ENCODE results near the gene TSPAN18.
A peak's percentile ranks its signal among the peaks of the same experiment; 100 is the strongest.

TSPAN18 gene

DNA sequence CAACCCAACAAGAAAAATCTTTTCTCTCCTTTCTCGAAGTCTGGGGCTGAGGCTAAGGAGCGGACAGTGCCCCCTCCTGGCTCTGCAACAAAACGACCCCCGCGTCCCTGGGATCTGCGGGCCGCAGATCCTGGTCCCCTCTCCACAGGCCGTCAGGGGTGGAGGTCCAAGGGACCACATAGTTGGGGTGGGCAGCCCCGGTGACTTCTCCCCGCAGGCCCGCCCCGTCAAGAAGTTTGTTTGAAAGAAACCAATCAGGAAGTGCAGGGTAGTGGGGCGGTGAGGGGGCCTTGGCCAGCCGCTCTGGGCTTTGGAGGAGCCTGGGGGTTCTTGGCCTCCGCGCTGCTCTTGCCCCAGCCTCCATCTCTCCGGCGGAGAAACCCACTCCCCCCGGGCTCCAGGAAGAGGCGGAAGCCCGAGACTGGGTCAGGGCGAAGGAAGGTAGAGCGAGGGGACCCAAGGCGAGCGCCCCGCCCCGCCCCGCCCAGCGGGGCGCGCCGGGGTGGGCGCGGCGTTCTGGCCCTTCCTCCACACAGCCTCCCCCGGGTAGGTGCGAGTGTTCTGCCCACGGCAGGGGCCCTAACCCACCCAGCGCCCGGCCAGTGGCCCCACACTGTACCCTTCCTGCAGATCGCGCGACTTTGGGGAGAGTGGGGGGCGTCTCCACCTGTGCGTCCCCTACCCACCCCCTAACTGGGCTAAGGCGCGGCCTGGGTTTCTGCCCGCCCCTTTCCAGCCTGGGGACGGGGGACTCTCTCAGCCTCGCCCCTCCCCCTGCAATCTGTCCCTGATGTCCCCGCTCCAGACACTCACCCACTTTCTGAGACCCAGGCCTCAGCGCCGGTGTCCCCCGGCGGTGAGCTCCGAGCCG, 222.6 kb downstream of the TSPAN18 start:
- DNase-seq = peak; percentile 36

DNA sequence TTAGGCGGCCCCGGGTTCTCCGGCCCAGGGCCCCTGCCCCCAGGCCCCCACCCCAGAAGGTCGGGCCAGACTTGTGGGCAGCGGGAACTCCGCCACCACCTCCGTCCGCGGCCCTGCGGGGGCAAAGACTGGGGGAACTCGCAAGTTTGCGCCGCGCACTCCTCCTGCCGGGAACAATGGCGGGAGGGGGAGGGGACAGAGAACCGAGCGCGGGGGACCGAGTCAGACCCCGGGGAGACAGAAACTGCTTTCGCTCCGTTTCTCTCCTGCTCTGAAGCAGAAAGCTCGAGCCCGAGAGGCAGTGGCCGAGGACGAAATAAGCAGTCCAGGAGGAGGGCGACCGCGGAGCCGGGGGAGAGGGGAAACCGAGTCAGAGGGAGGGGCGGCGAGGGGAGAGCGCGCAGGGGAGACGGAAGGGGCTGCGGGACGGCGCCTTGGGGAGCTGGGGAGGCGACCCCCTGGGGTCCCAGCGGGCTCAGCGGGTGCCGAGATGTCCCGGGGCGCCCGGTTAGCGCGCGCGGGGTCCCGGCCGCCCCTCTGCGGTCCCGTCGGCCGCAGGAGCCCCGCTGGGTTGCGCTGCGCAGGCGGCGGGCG, 223.4 kb downstream of the TSPAN18 start:
- DNase-seq = peak; percentile 36

DNA sequence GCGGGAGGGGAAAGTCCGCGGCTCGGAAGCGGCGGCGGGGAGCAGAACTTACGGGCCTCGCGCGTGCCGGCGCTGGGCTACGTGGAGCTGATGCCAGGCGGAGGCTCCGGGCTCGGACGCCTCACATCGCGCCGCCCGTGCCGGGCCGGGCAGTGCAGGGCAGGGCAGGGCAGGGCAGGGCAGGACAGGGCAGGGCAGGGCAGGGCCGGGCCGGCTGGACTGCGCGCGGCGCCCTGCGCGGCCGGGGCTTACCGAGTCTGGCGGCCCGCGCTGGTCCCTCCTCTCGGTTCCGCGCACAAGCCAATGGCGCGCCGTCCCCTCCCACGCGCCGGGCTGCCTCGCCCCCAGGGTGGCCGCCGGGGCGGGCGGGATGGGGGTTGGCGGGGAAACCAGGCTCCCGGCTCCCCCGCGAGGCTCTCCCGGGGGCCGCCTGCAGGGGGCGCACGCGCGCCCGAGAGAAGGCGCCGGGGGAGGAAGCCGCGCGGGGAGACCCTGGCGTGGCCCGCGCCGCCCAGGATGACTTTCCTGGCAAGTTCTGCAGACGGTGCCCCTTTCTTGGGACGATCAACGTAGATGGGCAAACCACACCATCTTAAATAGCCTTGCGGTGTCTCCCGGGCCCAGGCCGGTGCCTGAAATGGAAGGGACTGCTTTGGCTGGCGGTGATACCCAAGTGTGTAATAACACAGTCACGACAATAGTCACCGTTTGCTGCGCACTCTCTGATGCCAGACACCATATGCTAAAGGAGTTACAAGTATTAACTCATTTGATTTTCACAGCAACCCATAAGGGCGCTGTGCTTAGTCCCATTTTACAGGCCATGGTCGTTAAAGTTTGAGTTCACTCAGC, 224.1 kb downstream of the TSPAN18 start, which contains the start of gene TP53I11:
TSS of gene TP53I11 (minus strand) at position 259 of the 852 bp plus-strand sequence. CDS start 12,548 bp downstream, outside the sequence.
- DNase-seq = peak; percentile 68

DNA sequence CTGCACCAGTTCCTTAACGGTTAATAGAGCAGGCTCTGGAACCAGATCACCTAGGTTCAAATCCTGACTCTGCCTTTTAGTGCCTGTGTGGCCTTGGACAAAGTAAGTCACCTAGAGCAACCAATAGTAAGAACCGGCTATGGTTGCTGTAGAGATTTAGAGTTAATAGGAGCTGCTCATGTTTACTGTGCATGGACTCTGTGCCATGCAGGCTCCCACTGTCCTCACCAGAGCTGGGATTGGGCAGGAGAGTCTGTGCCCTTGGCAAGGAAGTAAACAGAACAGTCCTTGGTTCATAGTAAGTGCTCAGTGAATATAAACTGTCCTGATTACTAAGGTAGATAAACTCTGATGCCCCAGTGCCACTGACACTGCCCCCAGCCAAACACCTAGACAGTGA, 225.3 kb downstream of the TSPAN18 start:
- DNase-seq = no peak

DNA sequence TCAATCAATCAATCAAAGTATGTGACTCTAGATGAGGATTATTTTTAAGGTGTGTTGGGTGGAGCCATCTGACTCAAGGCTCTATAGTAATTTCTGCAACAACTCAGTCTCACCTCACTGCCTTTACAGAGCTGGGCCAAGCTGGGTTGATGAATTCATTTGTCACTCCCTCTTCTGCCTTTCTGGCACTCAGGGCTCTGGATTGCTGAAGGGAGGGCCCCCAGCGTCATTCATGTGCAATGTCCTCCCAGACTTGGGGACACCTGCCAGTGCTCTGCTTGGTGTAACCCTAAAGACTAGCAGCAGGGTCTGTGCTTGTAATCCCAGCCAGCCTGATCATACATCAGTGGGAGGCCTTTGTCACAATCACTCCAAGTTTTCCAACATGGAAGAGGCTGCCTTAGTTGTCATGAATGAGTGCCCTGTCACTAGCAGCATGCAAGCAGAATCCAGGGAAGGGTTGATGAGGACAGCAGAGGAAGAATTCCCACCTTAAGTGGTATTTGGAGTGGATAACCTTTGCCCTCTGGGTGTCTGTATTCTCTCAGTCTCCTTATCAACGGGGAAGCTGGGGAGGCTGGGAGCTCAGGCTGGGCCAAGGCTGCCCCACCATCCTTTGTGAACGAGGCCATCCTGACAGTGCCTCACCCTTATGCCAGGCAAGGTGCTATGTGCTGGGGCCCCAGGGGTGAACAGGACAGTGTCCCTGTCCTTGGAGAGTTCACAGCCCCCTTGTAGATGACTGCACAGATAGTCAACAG, 225.9 kb downstream of the TSPAN18 start:
- DNase-seq = no peak

DNA sequence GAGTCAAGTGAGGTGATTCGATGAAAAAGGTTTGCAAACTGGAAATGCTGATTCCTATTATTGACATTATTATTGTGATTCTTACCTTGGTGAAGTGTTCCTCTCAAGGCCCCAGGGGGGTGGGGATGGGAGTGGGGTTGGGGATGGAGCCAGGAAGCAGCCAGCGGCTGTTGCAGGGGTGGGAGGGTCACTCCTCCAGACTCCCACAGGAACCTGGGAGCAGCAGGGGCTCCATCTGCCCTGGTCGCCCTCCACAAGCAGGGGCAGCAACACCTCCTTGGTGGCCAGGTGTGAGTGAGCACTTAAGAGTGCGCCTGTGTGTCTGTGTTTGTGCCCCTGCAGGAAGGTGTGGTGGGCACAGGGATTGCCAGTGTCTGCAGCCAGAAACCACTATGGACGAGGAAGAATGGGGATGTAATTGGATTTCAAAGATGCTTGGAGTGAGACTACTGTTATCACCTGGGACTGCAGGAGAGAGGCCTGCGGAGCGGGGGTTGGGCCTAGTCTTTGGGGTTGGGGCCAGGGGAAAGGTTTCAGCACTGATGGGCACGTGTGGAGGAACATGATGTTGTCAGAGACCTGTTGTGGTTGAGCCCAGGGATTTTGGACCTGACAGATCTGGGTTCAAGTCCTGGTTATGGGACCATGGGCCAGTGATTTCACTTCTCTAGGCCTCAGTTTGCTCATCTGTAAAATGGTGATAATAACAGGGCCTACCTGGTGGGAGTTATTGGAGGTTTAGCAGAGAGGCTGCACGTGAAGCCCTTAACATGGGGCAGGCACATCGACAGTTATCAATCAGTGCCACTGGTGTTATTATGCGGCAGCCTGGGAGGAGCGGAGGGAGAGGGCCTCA, 227.5 kb downstream of the TSPAN18 start:
- DNase-seq = peak; percentile 47

DNA sequence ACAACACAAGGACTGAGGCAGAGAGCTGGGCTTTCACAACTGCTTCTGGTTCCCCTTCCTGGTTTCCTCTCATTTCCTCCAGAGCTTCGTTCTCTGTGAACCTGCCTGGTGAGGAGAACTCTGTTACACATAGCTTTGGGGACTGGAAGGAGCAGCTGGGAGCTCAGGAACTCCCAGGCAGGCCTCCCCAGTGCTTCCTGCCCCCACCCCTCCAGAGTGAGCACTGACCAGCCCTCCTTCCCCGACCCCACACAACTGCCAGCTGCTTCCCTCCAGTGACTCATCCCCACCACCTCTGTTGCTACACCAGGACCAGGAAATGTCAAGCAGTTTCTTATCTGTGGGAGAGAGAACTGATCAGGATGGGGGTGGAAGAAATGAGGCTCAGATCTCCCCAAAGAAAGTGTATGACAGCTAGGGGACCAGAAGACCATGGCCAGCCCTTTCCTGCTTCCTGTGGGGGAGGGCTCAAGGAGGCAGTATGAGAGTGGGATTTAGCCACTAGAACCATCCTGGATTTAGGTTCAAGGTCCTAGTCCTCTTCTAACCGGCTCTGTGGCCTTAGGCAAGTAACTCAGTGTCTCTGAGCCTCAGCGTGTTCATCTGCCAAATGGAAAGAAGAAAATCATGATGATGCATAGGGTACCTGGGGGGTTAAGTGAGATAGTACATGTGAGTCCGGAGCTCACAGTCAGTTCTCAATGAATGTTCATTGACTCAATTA, 228.4 kb downstream of the TSPAN18 start:
- no peak for DNase-seq

DNA sequence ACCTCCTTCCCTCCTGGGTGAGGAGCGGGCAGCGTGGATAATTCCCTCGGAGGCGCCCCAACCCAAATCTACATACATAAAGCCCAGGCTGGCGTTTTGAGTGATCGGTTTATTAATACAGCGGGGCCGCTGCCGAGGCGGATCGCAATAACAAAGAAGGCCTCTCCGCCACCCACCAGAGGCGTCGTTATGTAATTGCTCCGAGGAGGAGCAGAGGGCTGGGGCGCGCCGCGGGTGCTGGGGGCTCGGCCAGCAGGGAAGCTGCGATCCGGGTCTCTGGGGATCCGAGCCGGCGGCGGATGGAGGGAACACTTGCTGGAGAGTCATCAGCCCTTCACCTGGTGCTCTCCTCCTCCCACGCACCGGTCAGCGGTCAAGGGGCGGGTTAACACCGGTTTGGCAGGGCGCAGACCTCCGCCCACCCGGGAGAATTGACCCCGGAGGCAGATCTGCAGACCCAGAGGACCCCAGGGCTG, 230.3 kb downstream of the TSPAN18 start:
- no peak for DNase-seq

DNA sequence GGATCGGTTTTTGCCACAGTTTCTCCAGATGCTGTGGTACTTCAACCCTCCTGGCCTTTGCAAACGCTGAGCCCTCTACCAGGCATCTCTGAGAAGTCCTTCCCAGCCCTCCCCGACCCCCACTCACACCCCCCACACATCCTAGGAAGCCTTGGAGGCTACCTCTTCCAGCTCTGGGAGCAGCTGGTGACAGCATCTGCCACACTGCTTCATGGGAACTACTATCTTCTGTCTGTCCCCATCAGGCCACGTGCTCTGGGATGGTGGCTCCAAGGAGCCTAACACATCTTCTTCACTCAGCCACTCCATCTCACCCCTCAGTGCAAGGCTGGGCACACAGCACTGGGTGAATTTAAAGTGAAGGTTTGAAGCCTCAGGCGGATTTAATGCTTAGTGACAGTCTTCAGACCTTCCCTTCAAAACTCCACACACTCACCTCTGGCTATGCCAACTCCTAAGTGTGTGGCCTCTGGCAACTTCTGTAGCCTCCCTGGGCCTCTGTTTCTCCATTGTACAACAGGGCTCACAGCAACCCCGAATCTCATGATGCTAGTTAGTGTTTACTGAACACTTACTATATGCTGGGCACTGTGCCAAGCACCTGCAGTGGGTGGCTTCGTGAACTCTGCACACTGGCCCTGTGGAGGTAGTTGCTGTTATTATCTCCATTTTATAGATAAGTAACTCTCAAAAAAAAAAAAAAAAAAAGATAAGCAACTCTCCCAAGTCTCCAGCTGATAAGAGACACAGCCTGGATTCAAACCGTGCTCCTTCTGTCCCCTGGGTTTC, 231.2 kb downstream of the TSPAN18 start:
- DNase-seq = no peak

DNA sequence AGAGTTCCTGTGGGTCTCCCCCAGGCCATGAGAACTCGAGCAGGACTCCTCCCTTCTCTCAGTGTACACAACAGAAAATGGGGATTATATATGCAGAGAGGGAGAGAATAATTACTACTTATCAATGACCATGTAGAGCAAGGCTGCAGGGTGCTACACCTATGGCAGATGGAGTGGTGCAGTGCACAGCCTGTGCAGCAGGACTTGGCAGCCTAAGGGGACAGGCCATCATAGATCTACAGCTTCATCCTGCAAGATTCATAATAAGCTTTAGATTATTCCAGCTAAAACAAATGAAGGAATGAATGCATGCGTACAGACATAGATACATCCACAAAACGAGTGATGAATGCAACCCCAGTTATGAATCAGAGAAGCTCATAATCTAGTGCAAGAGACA, 232.3 kb downstream of the TSPAN18 start:
- DNase-seq = no peak

DNA sequence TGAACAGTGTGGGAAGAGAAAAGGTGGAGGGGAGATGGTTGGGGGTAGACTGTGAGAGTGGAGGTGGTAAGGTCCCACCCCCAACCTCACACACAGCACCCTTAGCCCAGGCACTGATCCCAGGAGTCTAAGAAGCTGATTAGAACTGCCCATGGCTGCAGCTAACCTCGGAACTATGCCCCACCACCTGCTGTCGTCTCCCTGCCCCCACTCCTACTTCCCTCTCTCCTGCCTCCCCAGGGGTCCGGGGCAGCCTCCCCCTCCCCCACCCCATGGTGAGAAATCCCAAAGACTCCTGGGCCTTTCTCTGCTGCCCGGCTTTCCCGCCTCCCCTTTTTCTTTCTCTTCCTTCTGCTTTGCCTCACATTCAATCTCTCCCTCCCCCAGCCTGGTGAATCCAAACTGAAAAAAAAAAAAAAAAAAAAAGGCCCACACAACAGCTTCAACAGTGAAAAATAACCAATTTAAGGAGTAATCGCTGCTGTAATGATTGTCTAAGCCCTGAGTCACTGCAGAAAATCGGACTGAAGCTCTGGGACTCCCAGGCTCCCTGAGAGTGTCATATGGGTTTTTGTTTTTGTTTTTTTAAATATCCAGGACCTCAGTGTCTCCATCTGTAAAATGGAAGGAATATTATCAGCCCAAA, 233.6 kb downstream of the TSPAN18 start:
- DNase-seq = no peak

DNA sequence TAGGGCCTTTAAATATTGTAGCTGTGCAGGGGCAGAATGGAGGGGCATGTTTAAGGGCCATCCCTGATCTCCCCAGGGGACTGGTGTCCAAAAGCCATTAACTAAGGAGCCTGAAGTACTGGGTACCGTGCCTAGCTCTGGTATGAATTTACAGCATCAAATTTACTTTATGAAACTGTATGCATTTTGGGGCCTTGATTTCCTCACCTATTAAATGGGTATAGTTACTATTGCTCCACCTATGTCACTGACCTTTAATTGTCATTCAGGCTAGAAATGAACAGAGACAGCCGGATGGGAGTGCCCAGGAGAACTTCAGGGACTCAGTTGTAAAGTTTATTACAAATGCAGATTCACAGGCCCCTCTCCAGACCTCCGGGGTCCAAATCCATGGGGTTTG, 235.7 kb downstream of the TSPAN18 start:
- DNase-seq = no peak

DNA sequence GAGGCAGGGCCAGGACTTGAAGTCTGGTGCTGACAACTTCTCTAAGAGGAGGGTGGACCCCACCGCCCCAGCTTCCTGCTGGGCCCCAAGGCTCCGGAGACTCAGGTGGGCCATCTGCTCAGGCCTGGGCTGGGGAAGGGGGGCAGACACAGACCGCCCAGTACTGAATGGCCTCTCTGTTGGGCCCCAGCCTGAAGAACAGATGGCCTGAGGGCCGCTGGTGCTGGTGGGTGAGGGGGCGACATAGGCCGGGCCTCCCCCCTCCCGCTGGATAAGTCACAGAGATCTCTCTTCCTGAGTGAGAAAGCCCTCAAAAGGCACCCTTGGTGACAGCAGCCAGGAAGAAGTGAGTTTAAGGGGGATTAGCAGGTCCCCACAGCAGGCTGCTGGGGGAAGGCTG, 236.4 kb downstream of the TSPAN18 start:
- DNase-seq = no peak

DNA sequence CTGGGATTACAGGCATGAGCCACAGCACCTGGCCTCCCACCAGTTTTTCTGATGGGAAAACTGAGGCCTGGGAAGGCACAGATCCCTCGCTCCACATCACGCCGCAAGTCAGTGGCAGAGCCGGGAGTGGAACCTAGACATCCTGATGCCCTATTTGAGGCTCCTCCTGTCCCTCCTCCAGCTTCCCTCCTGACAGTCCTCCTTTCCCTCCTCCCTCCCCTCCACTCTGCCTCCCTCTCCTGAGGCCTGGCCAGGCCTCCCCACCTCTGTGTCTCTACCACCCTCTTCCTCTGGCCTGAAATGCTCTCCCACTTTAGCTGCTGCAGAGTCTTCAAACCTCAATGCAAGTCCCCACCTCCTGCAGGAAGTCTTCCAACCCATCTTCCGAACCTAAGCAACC, 237.2 kb downstream of the TSPAN18 start:
- DNase-seq = no peak

DNA sequence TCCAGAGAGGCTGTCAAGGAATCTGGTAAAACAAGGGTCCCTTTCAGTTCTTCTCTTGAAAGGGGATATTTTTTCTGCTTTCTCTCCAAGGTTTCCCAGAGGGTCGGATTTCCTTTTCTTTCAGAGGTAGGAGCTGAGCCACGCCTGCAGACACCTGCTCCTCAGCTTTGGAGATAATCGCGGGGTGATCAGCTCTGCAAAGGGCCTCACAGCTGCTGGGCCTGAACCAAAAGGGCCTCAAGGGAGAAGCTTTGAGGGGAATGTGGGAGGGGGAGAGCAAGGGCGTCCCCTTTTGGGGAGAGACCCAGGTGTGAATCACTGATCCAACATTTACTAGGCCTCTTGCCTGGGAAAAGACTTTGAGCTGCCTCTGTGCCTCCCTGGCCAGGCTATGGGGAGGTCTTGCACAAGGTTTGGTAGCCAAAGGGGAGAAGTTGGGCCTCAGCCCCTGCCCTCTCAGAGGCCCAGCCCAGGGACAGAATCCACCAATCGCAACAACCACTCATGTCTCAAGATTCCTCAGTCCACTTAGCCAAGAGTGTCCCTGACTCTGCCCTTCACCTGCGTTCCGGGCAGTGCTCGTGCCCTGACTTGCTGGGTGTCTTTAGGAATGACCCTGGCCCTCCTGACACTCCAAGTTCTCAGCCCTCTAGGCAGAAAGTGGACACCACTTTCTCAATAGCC, 237.9 kb downstream of the TSPAN18 start:
- DNase-seq = peak; percentile 8

DNA sequence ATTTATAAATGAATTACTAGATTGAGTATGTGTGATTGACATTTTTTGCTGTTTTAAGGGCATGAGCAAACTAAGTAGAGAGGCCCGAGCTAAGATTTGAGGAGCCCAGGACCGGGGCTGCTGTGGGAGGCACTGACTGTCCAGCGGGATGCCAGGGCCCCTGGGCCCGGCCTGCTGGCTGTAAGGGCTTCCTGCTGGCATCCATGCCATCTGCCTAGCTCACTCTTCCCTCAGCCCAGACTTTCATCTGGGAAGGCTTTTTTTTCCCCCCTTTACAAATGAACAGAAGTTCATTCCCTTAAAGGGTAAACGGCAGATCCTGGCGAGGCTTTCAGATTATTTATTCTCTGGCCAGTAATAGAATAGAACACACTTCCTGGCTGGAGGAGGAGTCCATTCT, 239.9 kb downstream of the TSPAN18 start:
- DNase-seq = no peak

DNA sequence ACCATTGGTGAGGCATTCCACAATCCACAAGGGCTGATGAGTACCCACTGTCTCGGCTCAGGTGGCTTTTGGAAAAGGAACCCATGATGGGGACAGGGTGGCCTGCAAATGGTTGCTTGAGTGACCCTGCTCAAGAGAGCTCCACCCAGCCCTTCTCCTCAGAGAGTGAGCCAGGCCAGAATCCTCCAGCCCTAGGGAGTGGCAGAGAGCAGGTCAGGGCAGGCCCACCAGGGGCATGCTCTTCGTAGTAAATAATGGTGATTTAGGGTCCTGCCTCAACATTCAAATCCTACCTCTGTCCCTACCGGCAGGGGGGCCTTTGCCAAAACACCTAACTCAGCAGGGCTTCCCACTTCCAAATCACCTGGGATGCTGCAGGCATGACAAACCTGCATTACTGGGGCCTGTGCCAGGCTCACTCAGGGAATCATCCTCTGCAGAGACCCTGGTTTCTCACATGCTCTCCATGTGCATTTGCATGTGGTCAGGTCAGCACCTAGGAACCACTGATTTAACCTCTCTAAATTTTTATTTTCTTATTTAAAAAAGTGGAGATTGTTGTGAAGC, 241.3 kb downstream of the TSPAN18 start:
- DNase-seq = no peak

DNA sequence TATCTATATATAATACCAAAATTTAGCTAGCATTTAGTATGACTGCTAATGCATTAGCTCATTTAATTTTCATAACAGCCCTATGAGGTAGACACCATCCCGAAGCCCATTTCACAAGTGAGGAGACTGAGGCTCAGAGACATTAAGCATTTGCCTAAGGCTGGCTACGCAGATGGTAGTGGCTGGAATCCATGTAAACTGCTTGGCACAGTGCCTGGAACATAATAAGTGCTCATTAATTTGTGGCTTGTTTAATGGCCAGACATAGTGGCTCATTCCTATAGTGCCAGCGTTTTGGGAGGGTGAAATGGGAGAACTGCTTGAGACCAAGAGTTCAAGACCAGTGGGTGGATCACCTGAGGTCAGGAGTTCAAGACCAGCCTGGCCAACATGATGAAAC, 241.7 kb downstream of the TSPAN18 start:
- DNase-seq = peak; percentile 14

Measured in NCI-H1105 treated with DMSO at 0.1 percent for 48 hours (cell line).